ENCODE results near the gene ANO3.

DNA sequence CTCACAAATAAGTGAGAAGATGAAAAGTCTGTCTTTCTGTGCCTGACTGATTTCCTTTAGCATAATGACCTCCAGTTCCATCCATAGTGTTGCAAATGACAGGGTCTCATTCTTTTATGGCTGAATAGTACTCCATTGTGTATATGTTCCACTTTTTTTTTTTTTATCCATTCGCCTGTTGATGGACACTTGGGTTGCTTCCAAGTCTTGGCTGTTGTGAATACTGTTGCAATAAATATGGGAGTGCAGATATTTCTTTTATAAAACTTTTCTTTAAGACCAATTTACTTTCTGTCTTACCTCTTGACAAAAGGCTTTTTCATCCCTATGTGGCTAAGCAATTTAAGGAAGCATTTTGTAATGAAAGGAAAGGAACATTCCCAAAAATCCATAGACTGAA, 135.6 kb downstream of the ANO3 start:
- TF ChIP-seq, protein P1, sequence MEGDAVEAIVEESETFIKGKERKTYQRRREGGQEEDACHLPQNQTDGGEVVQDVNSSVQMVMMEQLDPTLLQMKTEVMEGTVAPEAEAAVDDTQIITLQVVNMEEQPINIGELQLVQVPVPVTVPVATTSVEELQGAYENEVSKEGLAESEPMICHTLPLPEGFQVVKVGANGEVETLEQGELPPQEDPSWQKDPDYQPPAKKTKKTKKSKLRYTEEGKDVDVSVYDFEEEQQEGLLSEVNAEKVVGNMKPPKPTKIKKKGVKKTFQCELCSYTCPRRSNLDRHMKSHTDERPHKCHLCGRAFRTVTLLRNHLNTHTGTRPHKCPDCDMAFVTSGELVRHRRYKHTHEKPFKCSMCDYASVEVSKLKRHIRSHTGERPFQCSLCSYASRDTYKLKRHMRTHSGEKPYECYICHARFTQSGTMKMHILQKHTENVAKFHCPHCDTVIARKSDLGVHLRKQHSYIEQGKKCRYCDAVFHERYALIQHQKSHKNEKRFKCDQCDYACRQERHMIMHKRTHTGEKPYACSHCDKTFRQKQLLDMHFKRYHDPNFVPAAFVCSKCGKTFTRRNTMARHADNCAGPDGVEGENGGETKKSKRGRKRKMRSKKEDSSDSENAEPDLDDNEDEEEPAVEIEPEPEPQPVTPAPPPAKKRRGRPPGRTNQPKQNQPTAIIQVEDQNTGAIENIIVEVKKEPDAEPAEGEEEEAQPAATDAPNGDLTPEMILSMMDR (conservative IDR thresholded peaks at IDR 0.05; ENCODE audit: low read depth, low read length), result no peak
- TF ChIP-seq USF2 (IDR thresholded peaks at IDR 0.05; ENCODE audit: low read depth, low read length), result no peak
- no peak for TF ChIP-seq MXI1 (IDR thresholded peaks at IDR 0.05; ENCODE audit: borderline replicate concordance, low read depth, low read length)
- TF ChIP-seq FOS (IDR thresholded peaks at IDR 0.05; ENCODE audit: low read depth, low read length), result no peak
- no peak for TF ChIP-seq POLR2A (IDR thresholded peaks at IDR 0.05; ENCODE audit: low read depth, low read length)
- no peak for TF ChIP-seq RCOR1 (IDR thresholded peaks at IDR 0.05; ENCODE audit: insufficient replicate concordance, low read length)
- TF ChIP-seq RFX5 (IDR thresholded peaks at IDR 0.05; ENCODE audit: low read depth, low read length), result no peak
- no peak for TF ChIP-seq RAD21 (IDR thresholded peaks at IDR 0.05; ENCODE audit: low read length)
- TF ChIP-seq NFE2L2 (IDR thresholded peaks at IDR 0.05; ENCODE audit: low read depth, low read length), result no peak
